G401.6 (cell line): Measurements from ENCODE around the gene USP14.
"Not testable (repeated sequence)": the region's sequence is repeated elsewhere in the genome, so short reads cannot be mapped to it uniquely, and the experiment has no call there.

Experiments
- FAIRE-seq: peaks from 2 replicates; lab custom pipeline; 2012; peaks lifted over from hg19 to GRCh38; lab: Jason Lieb, UNC

USP14 gene

DNA sequence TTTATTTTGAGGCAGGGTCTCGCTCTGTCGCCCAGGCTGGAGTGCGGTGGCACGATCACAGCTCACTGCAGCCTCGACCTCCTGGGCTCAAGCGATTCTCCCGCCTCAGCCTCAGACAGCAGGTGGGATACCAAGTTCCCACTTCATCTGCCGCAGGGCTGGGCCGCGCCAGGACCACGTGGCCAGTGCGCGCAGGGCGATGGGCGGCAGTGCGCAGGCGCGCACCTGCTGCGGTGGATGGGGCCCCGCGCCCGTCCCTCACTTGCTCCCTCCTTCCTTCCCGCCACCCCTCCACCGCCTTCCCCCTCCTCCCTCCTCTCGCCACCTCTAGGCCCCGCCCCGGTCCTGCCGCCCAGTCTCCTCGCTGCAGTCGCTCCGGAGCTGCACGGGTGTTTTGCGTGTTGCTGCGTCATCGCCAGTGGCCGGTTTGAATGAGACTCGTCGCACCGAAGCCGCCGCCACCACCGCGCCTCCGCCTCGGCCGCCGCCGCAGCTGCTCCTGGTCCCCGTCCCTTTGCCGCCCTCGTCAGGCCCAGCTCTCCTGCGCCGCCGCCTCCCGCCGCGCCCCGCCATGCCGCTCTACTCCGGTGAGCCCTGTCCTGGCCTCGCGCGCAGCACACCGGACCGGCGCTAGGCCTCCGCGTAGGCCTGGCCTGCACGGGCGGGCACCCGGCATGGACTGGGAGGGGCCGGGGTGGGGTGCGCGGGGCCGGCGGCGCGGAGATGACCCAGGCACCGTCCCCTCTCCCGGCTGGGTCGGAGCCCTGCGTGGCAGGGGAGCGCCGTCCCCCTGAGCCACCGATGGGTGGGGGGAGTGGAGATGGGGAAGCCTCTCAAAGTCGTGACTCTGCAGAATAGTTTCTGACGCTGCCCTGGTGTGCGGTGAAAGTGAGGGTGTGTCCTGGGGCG is at the start of gene USP14:
TSS of gene USP14 (plus strand) at position 430 of the 909 bp plus-strand sequence. CDS start at position 572, 142 bp downstream.
- peak; percentile 3 for FAIRE-seq

DNA sequence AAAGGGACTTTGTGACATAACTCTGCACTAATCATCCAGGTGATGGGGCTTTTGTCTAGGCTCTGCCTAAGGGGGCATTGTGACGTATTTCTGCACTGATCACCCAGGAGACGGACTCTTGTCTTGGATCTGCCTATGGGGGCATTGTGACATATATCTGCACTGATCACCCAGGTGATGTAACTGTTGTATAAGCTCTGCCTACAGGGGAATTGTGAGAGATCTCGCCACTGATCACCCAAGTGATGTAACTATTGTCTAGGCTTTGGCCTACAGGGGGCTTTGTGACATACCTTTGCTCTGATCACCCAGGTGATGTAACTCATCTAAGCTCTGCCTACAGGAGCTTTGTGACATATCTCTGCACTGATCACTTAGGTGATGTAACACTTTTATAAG is 49.7 kb upstream of the USP14 start:
- FAIRE-seq = not testable (repeated sequence)

DNA sequence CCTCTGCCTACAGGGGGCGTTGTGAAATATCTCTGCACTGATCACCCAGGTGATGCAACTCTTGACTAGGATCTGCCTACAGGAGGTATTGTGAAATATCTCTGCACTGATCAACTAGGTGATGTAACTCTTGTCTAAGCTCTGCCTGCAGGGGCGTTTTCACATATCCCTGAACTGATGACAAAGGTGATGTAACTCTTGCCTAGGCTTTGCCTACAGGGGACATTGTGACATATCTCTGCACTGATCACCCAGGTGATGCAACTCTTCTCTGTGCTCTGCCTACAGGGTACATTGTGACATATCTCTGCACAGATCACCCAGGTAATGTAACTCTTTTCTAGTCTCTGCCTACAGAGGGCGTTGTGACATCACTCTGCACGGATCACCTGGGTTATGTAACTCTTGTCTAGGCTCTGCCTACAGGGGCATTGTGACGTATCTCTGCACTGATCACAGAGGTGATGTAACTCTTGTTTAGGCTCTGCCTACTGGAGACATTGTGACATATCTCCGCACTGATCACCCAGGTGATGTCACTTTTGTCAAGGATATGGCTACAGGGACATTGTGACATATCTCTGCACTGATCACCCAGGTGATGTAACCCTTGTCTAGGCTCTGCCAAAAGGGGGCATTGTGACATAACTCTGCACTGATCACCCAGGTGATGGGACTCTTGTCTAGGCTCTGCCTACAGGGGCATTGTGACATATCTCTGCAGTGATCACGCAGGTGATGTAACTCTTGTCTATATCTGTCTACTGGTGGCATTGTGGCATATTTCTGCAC is 49.0 kb upstream of the USP14 start:
- FAIRE-seq = not testable (repeated sequence)

DNA sequence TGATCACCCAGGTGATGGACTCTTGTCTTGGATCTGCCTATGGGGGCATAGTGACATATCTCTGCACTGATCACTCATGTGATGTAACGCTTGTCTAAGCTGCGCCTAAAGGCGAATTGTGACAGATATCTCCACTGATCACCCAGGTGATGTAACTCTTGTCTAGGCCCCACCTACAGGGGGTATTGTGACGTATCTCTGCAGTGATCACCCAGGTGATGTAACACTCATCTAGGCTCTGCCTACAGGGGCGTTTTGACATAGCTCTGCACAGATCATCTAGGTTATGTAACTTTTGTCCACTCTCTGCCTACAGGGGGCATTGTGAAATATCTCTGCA is 48.5 kb upstream of the USP14 start:
- not testable (repeated sequence) for FAIRE-seq

DNA sequence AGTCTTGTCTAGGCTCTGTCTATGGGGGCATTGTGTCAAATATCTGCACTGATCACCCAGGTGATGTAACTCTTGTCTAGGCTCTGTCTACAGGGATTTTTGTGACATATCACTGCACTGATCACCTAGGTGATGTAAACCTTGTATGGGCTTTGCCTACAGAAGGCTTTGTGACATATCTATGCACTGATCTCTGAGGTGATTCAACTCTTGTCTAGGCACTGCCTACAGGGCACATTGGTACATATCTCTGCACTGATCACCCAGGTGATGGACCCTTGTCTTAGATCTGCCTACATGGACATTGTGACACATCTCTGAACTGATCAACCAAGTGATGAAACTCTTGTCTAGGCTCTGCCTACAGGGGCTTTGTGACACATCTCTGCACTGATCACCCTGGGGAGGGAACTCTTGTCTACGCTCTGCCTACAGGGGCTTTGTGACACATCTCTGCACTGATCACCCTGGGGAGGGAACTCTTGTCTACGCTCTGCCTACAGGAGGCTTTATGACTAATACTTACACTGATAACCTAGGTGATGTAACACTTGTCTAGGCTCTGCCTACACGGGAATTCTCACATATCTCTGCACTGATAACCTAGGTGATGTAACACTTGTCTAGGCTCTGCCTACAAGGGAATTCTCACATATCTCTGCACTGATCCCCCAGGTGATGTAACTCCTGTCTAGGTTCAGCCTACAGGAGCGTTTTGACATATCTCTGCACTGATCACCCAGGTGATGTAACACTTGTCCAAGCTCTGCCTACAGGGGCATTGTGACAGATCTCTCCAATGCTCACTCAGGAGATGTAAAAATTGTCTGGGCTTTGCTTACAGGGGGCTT is 47.8 kb upstream of the USP14 start:
- not testable (repeated sequence) for FAIRE-seq

DNA sequence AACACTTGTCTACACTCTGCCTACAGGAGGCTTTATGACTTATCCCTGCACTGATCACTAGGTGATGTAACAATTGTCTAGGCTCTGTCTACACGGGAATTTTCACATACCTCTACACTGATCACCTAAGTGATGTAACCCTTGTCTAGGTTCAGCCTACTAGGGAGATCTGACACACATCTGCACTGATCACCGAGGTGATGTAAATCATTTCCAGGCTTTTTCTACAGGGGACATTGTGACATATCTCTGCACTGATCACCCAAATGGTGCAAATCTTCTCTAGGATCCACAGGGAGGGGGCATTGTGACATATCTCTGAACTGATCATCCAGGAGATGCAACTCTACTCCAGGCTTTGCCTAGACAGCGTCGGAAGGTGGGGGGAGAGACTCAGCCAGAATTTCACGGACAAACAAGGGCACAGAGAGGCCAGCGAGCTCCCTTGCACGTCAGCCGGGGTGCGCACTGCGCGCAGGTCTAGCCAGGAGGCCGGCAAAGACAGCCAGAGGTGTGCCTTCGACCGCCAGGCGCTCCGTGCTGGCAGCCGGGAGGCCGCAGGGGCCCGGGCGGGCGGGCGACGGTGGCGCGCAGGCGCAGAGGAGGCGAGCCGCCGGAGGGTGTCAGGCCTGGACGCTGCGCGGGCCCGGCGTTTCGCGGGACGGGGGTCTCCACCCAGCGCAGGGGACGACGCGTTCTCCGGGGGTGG is 46.9 kb upstream of the USP14 start:
- no peak for FAIRE-seq

DNA sequence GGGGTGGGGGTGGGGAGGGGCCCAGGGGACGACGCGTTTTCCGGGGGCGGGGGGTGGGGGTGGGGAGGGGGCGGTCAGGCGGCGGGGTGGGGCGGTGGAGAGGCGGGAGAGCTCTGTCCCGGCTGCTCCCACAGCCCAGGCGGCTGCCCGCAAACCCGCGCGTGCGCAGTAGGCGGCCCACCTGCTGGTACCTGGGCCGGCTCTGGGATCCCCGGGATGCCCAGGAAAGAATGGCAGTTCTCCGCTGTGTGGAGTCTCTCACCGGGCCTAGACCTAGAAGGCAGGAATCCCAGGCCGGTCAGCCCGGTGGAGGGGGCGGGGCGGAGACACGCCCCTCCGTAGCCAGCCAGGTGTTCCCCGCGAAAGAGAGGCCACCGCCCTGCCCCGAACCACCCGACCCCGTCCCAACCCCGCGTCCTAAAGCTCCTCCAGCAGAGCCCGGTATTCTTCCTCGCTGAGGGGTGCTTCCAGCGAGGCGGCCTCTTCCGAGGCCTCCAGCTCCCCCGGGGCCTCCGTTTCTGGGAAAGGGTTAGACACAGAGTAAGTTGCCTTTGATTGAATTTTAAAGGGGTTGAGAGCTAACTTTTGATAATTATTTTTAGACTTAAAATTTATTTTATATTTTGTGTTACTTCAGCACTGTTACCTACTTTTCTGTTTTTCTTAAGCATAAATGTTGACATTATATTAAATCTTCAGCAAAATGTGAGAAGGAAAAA is 46.2 kb upstream of the USP14 start:
- peak; percentile 93 for FAIRE-seq

DNA sequence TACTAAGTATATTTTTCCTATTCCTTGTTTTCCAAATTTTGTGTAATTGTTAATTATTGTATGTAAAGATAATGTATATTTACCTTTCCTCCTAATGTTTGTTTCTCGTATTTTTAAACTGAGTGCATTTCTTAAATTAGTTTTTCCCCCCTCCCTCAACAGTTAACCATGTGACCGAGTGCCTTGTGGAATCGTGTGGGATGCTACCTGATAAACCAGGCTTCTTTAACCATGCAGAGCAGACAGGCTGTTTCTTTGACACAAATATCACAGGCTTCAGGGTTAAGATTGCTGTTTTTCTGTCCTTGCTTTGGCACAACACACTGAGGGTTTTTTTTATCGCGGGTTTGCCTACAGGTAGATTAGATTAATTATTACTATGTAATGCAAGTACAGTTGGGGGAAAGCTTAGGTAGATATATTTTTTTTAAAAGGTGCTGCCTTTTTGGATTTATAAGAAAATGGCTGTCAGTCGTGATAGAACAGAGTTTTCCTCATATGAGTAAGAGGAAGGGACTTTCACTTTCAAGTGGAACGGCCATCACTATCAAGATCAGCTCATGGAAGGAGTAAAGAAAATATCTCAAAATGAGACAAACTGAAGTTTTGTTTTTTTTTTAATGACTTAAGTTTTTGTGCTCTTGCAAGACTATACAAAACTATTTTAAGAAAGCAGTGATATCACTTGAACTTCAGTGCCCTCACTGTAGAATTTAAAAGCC is 37.7 kb upstream of the USP14 start:
- FAIRE-seq = not testable (repeated sequence)

DNA sequence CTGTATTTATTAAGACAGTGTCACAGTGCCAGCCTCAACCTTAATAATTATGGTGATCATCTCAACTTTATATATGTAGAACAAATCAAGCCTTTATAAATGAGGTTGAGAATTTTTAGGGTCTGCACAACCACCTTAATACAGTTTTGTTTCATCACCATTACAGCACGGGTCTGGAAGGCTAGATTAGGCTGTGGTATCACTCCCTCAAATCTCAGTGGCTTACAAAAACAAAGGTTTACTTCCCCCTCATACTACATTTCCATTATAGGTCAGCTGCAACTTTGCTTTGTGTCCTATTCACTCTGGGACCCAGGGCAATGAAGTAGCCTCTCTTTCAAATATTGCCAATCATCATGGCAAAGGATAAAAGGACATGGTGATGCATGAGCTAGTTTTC is 23.3 kb upstream of the USP14 start:
- no peak for FAIRE-seq

DNA sequence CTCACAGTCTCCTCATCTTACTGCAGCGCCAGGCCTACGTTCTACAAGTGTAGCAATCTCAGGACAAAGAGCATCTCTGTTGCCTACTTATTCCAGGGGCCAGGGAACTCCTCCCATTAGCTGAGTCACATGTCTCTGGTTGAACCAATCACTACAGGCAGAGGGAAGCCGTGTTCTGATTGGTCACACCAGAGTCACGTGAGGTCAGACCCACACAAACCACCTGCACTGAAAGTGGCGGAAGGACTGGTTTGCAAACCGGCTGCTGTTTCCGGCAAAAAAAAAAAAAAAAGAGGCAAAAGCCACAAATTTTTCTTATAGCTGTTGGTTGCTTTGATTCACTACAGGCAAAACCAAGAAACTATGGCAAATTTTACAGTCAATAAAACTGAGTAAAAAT is 21.9 kb upstream of the USP14 start:
- FAIRE-seq = no peak

DNA sequence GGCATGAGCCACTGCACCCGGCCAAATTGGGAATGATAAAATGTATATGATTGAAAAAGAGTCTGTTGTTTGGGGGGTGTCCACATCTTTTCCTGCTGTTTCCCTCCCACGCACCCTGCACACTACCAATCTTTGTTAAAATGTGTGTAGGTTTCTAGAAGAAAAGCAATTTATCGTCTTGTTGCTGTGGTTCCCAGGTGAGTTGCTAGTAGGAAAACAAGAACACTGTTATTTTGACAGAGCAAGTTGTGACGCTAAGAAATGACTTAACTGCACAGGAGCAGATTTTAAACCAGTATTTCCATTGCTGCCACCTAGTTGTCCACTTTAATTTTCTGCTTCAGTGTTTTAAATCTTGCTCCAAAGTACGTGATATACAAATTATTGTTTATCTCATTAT is 21.0 kb upstream of the USP14 start:
- FAIRE-seq = no peak

DNA sequence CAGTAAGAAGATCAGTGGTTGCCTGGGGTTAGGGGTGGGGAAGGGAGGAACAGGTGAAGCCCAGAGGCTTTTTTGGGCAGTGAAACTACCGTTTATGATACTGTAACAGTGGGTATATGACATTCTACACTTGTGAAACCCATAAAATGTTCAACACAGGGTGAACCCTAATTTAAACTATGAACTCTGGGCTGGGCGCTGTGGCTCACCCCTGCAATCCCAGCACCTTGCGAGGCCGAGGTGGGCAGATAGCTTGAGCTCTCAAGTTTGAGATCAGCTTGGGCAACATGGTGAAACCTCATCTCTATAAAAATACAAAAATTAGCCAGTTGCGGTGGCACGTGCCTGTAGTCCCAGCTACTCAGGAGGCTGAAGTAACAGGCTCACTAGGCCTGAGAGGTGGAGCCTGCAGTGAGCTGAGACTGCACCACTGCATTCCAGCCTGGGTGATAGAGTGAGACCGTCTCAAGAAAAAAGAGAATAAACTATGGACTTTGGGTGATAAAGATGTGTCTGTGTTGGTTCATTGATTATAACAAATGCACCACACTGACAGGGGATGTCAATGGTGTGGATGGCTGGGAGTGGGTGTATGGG is 17.6 kb upstream of the USP14 start:
- no peak for FAIRE-seq

DNA sequence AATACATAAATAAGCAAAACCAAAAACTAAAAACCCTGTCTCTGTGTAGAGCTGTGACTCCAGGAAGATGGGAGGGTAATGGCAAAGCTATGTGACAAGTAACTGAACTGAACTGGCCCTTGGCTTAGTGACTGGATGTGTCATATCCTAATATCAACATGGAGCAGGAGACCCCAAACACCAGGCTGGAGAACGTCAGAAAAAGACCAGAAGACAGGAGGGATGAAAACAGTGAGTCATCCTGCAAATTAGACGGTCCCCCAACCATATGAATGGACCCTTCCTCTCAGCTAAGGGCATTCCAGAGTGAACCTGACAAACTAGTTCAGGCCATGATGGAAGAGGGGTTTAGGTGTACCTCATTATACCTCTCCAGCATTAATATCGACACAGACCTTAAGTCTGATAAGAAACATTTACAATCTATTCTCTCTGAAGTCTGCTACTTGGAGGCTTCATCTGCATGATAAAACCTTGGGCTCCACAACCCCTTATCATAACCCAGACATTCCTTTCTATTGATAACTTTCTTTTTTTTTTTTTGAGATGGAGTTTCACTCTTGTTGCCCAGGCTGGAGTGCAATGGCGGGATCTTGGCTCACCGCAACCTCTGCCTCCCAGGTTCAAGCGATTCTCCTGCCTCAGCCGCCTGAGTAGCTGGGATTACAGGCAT is 15.6 kb upstream of the USP14 start:
- FAIRE-seq = not testable (repeated sequence)

DNA sequence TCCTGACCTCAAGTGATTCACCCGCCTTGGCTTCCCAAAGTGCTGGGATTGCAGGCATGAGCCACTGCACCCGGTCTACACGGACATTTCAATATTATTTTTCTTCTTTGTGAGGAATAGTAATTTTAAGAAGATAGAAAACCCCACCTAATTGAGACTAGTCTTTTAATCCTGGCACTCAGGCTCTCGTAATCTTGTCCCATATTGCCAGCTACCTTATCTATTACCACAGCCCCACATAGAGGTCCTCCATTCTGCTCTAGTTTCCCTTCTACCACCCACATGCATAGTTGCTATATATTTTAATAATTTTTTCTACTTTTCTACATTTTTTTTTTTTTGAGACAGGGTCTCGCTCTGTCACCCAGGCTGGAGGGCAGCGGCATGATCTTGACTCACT is 9.5 kb upstream of the USP14 start:
- no peak for FAIRE-seq

DNA sequence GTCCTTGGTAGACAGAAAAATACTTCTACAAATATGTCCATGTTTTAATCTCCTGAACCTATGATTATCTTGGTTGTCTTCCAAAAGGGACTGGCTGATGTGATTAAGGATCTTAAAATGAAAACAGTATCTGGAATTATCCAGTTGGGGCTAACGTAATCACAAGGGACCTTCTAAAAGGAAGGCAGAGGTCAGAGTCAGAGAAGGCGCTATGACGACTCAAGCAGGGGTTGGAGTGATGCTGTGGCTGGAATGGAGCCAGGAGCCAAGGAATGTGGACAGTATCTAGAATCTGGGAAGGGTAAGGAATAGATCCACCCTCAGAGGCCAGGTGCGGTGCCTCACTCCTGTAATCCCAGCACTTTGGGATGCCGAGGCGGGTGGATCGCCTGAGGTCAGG is 4.2 kb upstream of the USP14 start:
- no peak for FAIRE-seq

DNA sequence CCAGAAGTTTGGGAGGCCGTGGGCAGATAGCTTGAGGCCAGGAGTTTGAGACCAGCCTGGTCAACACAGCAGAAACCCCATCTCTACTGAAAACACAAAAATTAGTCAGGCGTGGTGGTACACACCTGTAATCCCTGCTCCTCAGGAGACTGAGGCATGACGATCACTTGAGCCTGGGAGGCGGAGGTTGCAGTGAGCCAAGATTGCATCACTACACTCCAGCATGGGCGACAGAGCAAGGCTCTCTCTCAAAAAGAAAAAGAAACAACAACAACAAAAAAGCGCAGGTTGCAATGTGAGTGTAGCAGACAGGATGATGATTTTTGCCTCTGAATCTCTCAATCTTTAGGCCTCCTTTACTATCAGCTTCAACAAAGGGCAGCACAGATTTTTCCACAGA is 2.7 kb upstream of the USP14 start:
- FAIRE-seq = no peak

DNA sequence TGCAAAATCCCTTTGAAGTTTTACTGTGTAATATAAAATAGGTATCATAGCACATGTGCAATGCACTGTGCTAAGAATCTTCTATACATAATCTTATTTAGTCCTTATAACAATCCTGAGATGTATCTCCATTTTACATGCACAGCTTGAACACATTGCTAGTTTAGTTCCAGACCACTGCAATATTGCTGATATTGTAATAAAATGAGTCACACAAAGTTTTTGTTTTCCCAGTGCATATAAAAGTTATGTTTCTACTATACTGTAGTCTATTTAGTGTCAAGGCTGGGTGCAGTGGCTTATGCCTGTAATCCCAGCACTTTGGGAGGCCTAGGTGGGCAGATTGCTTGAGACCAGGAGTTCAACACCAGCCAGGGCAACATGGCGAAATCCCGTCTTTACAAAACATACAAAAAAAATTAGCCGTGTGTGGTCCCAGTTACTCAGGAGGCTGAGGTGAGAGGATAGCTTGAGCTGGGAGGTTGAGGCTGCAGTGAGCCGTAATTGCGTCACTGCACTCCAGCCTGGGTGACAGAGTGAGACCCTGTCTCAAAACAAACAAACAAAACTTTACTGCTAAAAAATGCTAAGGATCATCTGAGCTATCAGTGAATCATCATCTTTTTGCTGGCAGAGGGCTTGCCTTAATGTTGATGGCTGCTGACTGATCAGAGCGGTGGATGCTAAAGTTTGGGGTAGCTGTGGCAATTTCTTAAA is 1.7 kb upstream of the USP14 start:
- no peak for FAIRE-seq

DNA sequence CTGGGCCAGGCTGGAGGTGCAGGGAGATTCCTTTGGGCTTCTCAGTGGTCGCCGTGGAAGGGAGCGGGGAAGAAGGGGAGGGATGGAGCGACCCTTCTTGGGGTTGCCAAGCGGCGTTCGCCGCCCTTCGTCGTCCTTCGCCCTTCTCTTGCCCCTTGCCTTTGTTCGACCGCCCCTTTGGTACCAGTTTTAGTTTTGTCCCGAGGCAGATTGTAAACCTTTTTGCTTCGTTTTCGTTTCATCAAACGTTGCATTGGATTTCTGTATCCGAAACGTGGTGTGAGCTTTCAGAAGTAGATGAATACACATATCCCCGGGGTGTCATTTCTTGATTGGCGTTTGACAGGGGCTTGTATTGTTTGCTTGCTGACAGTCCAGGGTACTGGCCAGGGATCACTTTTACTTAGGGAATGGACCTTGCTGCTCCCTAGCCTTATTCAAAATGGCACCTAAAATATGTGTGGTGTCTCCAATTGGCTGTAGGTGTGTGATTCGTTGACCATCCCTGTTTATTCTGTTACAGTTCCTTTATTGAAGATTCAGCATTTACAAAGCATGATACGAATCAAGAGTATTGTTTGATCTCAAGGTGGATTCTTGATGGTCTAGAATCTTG is 788 bp downstream of the USP14 start:
- no peak for FAIRE-seq
